ENCODE data around the gene HS6ST2. TPM values are rescaled to one million over a fixed set of nuclear protein-coding genes. Genes with fewer than 3 reads are reported as not detected.

The HS6ST2 gene
- total RNA-seq, 1 donor from 2014 or later, result 43.2 TPM

DNA sequence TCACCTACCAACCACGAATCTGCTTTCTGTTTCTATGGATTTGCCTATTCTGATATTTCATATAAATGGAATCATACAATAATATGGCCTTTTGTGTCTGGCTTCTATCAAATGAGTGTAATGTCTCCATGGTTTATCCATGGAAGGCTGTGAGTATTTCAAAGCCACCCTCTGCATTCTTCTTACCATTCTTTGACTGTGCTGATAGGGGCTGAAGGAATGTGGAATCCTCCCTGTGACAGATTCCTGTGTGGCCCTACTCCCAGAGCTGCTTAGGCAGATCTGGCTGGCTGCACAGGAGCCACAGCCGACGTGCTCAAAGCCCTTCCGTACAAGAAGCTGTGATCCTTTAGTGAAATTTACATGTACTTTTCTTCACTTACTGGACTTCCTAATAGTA lies 163.2 kb downstream of the HS6ST2 start:
- H3K27me3 ChIP-seq, result no peaks in the 10 kb centered on the region
- Mint-ChIP-seq H3K4me3 (peak overlapping the region; percentile 24), H3K27ac (peak overlapping the region; percentile 88), H3K27me3 (ENCODE audit: insufficient read depth, low read depth) (peaks cover 2% of the 10 kb centered on the region), H3K4me1 (peaks cover 8% of the 10 kb centered on the region), H3K36me3 (no peaks in the 10 kb centered on the region), H3K9me3 (no peaks in the 10 kb centered on the region)
- no peaks in the 10 kb centered on the region for H3F3A ChIP-seq (ENCODE audit: low read depth)
- H4K20me1 ChIP-seq (ENCODE audit: low read depth), result no peaks in the 10 kb centered on the region
- peak; percentile 59 for DNase-seq (ENCODE audit: low spot score)
- no peak overlapping the region for H3K27ac ChIP-seq
- H2AFZ ChIP-seq (replicated peaks), result no peak overlapping the region
- H3K9ac ChIP-seq, result no peak overlapping the region
- H3K9me3 ChIP-seq (ENCODE audit: low read depth), result no peaks in the 10 kb centered on the region
- no peak overlapping the region for H3K4me2 ChIP-seq
- TF ChIP-seq EZH2 (IDR thresholded peaks at IDR 0.05) (no peak), EZH2phosphoT487 (IDR thresholded peaks at IDR 0.05) (no peak)
- TF ChIP-seq, protein P1, sequence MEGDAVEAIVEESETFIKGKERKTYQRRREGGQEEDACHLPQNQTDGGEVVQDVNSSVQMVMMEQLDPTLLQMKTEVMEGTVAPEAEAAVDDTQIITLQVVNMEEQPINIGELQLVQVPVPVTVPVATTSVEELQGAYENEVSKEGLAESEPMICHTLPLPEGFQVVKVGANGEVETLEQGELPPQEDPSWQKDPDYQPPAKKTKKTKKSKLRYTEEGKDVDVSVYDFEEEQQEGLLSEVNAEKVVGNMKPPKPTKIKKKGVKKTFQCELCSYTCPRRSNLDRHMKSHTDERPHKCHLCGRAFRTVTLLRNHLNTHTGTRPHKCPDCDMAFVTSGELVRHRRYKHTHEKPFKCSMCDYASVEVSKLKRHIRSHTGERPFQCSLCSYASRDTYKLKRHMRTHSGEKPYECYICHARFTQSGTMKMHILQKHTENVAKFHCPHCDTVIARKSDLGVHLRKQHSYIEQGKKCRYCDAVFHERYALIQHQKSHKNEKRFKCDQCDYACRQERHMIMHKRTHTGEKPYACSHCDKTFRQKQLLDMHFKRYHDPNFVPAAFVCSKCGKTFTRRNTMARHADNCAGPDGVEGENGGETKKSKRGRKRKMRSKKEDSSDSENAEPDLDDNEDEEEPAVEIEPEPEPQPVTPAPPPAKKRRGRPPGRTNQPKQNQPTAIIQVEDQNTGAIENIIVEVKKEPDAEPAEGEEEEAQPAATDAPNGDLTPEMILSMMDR (IDR thresholded peaks at IDR 0.05), result no peak
- H3K79me2 ChIP-seq (ENCODE audit: low read depth), result no peaks in the 10 kb centered on the region
- H3K4me3 ChIP-seq, result no peak overlapping the region
- H3K4me1 ChIP-seq, result peaks cover 10% of the 10 kb centered on the region
- H3K36me3 ChIP-seq, result no peaks in the 10 kb centered on the region

DNA sequence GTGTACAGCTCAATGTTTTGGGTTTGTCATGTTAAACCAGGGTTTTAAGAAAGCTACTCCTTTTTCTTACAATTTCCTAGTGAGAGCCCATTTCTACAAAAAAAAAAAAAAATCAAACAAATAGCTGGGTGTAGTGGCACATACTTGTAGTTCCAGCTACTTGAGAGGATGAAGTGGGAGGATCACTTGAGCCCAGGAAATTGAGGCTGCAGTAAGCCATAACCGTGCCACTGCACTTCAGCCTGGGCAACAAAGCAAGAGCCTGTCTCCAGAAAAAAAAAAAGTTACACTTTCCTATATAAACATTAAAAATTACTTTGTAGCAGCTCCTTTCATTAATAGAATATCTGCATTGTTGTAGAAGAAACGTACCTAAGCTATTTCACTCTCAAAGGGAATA lies 166.7 kb downstream of the HS6ST2 start:
- no peak overlapping the region for H3K4me3 ChIP-seq
- H3K36me3 ChIP-seq, result no peaks in the 10 kb centered on the region
- no peak overlapping the region for H2AFZ ChIP-seq (replicated peaks)
- Mint-ChIP-seq H3K9me3 (no peaks in the 10 kb centered on the region), H3K4me1 (peaks cover 8% of the 10 kb centered on the region), H3K4me3 (no peak overlapping the region), H3K27me3 (ENCODE audit: insufficient read depth, low read depth) (no peaks in the 10 kb centered on the region), H3K27ac (no peak overlapping the region), H3K36me3 (no peaks in the 10 kb centered on the region)
- no peak for DNase-seq (ENCODE audit: low spot score)
- H3K4me1 ChIP-seq, result peaks cover 10% of the 10 kb centered on the region
- no peaks in the 10 kb centered on the region for H3K9me3 ChIP-seq (ENCODE audit: low read depth)
- TF ChIP-seq, protein P1 (IDR thresholded peaks at IDR 0.05), result no peak
- TF ChIP-seq EZH2 (IDR thresholded peaks at IDR 0.05), result no peak
- no peak for TF ChIP-seq EZH2phosphoT487 (IDR thresholded peaks at IDR 0.05)
- H3F3A ChIP-seq (ENCODE audit: low read depth), result no peaks in the 10 kb centered on the region
- no peaks in the 10 kb centered on the region for H3K79me2 ChIP-seq (ENCODE audit: low read depth)
- H4K20me1 ChIP-seq (ENCODE audit: low read depth), result no peaks in the 10 kb centered on the region
- no peak overlapping the region for H3K4me2 ChIP-seq
- H3K27ac ChIP-seq, result no peak overlapping the region
- no peak overlapping the region for H3K9ac ChIP-seq
- no peaks in the 10 kb centered on the region for H3K27me3 ChIP-seq

DNA sequence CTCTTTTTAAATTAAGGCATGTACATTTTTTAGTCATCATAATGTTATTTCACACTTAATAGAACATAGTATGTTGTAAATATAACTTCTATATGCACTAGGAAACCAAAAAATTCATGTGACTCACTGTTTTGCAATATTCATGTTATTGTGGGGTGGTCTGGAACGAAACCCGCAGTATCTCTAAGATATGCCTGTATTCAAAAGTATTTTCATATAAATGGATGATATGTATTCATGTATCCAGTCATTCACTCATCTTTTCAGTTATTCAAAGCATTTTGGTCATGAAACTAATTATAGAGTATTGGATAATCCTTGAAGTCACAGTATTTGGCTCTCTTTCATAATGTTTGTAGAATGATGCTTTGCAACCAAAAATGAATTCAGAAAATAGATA lies 168.1 kb downstream of the HS6ST2 start:
- Histone ChIP-seq H3F3A (ENCODE audit: low read depth) (no peaks in the 10 kb centered on the region), H3K9ac (no peak overlapping the region), H3K9me3 (ENCODE audit: low read depth) (no peaks in the 10 kb centered on the region), H3K36me3 (no peaks in the 10 kb centered on the region), H4K20me1 (ENCODE audit: low read depth) (no peaks in the 10 kb centered on the region), H3K4me1 (peaks cover 5% of the 10 kb centered on the region), H2AFZ (replicated peaks) (no peak overlapping the region), H3K4me2 (no peak overlapping the region), H3K79me2 (ENCODE audit: low read depth) (no peaks in the 10 kb centered on the region), H3K27me3 (no peaks in the 10 kb centered on the region), H3K27ac (no peak overlapping the region), H3K4me3 (no peak overlapping the region)
- no peak for TF ChIP-seq EZH2 (IDR thresholded peaks at IDR 0.05)
- TF ChIP-seq, protein P1 (IDR thresholded peaks at IDR 0.05), result no peak
- TF ChIP-seq EZH2phosphoT487 (IDR thresholded peaks at IDR 0.05), result no peak
- Mint-ChIP-seq H3K36me3 (no peaks in the 10 kb centered on the region), H3K4me3 (no peak overlapping the region), H3K9me3 (no peaks in the 10 kb centered on the region), H3K27me3 (ENCODE audit: insufficient read depth, low read depth) (no peaks in the 10 kb centered on the region), H3K27ac (no peak overlapping the region), H3K4me1 (peaks cover 8% of the 10 kb centered on the region)
- DNase-seq (ENCODE audit: low spot score), result no peak

All from neural progenitor cell (in vitro differentiated cells).